Natural killer cell (primary cell): ENCODE data around the gene MACROD2. TPM values are rescaled to one million over a fixed set of nuclear protein-coding genes. Genes with fewer than 3 reads are reported as not detected.

Experiments used
- ATAC-seq, 3 donors: fragments of 150-1000 bp in 2 of 3; fragments of 200-7000 bp in 1 of 3; cut with Tn5 transposase; 1 replicate in 1 of 3; 2 replicates in 2 of 3; pipeline ENCODE4 v1.10.0; 2021; ENCODE audit warnings: mild to moderate bottlenecking in 2 of 3, moderate library complexity in 2 of 3
- DNase-seq, 2 donors: peaks; one replicate each; pipeline versions ENCODE4 v3.0.0 to v3.0.0-alpha.2; 2013 to 2021; ENCODE audit warnings: mixed read lengths in 1 of 2
- H3K27ac ChIP-seq: one replicate; pipeline ENCODE4 v1.5.1; 2013; ENCODE audit warnings: mild to moderate bottlenecking, low read length
- H3K27me3 ChIP-seq: one replicate; pipeline ENCODE4 v1.6.1; 2013; ENCODE audit warnings: low read length; ENCODE audit not compliant: control insufficient read depth, insufficient read depth
- H3K36me3 ChIP-seq: one replicate; pipeline ENCODE4 v1.6.1; 2013; ENCODE audit warnings: low read length; ENCODE audit not compliant: control insufficient read depth, insufficient read depth
- H3K4me1 ChIP-seq: one replicate; pipeline ENCODE4 v1.6.1; 2013; ENCODE audit warnings: low read length; ENCODE audit not compliant: control insufficient read depth, insufficient read depth
- H3K4me3 ChIP-seq: one replicate; pipeline ENCODE4 v1.5.1; 2013; ENCODE audit warnings: low read length
- H3K9me3 ChIP-seq: one replicate; pipeline ENCODE4 v1.6.1; 2013; ENCODE audit warnings: low read length; ENCODE audit not compliant: control insufficient read depth, insufficient read depth
- H3K27ac Mint-ChIP-seq, 2 donors: one replicate each; pipeline ENCODE4 v1.8.0; 2022; ENCODE audit warnings: mild to moderate bottlenecking in 2 of 2, mixed read lengths in 2 of 2, moderate library complexity in 1 of 2
- H3K27me3 Mint-ChIP-seq, 2 donors: one replicate each; pipeline ENCODE4 v1.8.0; 2022; ENCODE audit warnings: low read depth in 2 of 2, mixed read lengths in 2 of 2
- H3K36me3 Mint-ChIP-seq: one replicate; pipeline ENCODE4 v1.8.0; 2022; ENCODE audit warnings: mixed read lengths
- H3K4me1 Mint-ChIP-seq, 2 donors: one replicate each; pipeline ENCODE4 v1.8.0; 2022; ENCODE audit warnings: mixed read lengths in 2 of 2
- H3K4me3 Mint-ChIP-seq: one replicate; pipeline ENCODE4 v1.8.0; 2022; ENCODE audit warnings: mild to moderate bottlenecking, moderate library complexity, mixed read lengths
- H3K9me3 Mint-ChIP-seq, 2 donors: one replicate each; pipeline ENCODE4 v1.8.0; 2022; ENCODE audit warnings: mixed read lengths in 2 of 2
- CTCF ChIP-seq: fragments of 200-600 bp; IDR thresholded peaks from one replicate; pipeline ENCODE4 v1.8.0; 2022; ENCODE audit warnings: antibody characterized with exemption
- WGBS: methylation state at CpG from one replicate; pipeline ENCODE4 v1.1.7; 2013; ENCODE audit warnings: missing lambda C conversion rate; ENCODE audit not compliant: insufficient coverage; 5-methylcytosine and 5-hydroxymethylcytosine counted together
- intact Hi-C: fragments of 100-400 bp; cut with micrococcal nuclease; formaldehyde crosslinking; loops from one replicate; pipeline ENCODE4 v1.14.2; 2022
- total RNA-seq, 4 donors: library from RNA; stranded (reverse); fragments of 120-200 nt in 1 of 4; gene quantifications; one replicate each; pipeline versions ENCODE4 v1.2.3 to v1.2.4, GENCODE V29; 2013 to 2022

MACROD2 gene
- total RNA-seq, 3 donors from 2014 or later (not counting 1 experiment from before 2014, with no cell fraction given): 0.19 to 0.88 TPM; not detected in 1

- Mint-ChIP-seq H3K36me3 (no peaks in the 10 kb centered on the region), H3K4me1 (no peaks in the 10 kb centered on the region), H3K27me3 (no peaks in the 10 kb centered on the region), H3K9me3 (peaks cover 0 to 3% of the 10 kb centered on the region in 2 donors), H3K27ac (no peak overlapping the region), H3K4me3 (no peak overlapping the region)
- Histone ChIP-seq H3K9me3 (no peaks in the 10 kb centered on the region), H3K4me1 (no peaks in the 10 kb centered on the region), H3K27me3 (no peaks in the 10 kb centered on the region), H3K36me3 (no peaks in the 10 kb centered on the region), H3K27ac (no peak overlapping the region), H3K4me3 (no peak overlapping the region)
- no peak for ATAC-seq
- WGBS: 100% methylated on average over 1 of the region's 2 CpGs
- intact Hi-C loops: no loop called here
- TF ChIP-seq CTCF: no peak
- DNase-seq: no peak
Observed at GRCh38 chr20:15675061-15675514, 1679.8 kb downstream of the MACROD2 start.

GRCh38 chr20:15675813-15676484 is 1680.6 kb downstream of the MACROD2 start:
- intact Hi-C loops: no loop called here
- Histone ChIP-seq H3K9me3 (no peaks in the 10 kb centered on the region), H3K36me3 (no peaks in the 10 kb centered on the region), H3K4me3 (no peak overlapping the region), H3K27me3 (no peaks in the 10 kb centered on the region), H3K27ac (no peak overlapping the region), H3K4me1 (no peaks in the 10 kb centered on the region)
- Mint-ChIP-seq H3K4me3 (no peak overlapping the region), H3K9me3 (peaks cover 0 to 2% of the 10 kb centered on the region in 2 donors), H3K4me1 (no peaks in the 10 kb centered on the region), H3K27me3 (no peaks in the 10 kb centered on the region), H3K36me3 (no peaks in the 10 kb centered on the region), H3K27ac (no peak overlapping the region)
- DNase-seq (no peak), ATAC-seq (no peak)
- WGBS: 73% methylated on average over 1 of the region's 1 CpG
- no peak for TF ChIP-seq CTCF

GRCh38 chr20:15676815-15677214 is 1681.5 kb downstream of the MACROD2 start:
- intact Hi-C loops: no loop called here
- no peak overlapping the region for H3K4me3 ChIP-seq

More at GRCh38 chr20:15676815-15677214, 1681.5 kb downstream of the MACROD2 start:
- no peak overlapping the region for H3K4me3 Mint-ChIP-seq
- H3K4me1 ChIP-seq: no peaks in the 10 kb centered on the region
- H3K9me3 Mint-ChIP-seq: no peaks in the 10 kb centered on the region
- no peaks in the 10 kb centered on the region for H3K36me3 Mint-ChIP-seq
- ATAC-seq (no peak), DNase-seq (no peak)
- WGBS: 100% methylated on average over 2 of the region's 2 CpGs
- no peaks in the 10 kb centered on the region for H3K36me3 ChIP-seq
- TF ChIP-seq CTCF: no peak
- no peaks in the 10 kb centered on the region for H3K4me1 Mint-ChIP-seq
- no peak overlapping the region for H3K27ac Mint-ChIP-seq
- no peaks in the 10 kb centered on the region for H3K27me3 ChIP-seq
- no peaks in the 10 kb centered on the region for H3K9me3 ChIP-seq
- no peak overlapping the region for H3K27ac ChIP-seq
- H3K27me3 Mint-ChIP-seq: no peaks in the 10 kb centered on the region
